Measurements from ENCODE around the gene LCN6. TPM values are rescaled to one million over a fixed set of nuclear protein-coding genes. Genes with fewer than 3 reads are reported as not detected.

Gene LCN6
- total and polyA plus RNA-seq, 2 of the 13 experiments (the other 11 are each of a cell fraction or from before 2014, with no cell fraction given) = not detected

GRCh38 chr9:136796238-136796774 is 48.0 kb upstream of the LCN6 start, which contains the start of gene CCDC183 (continued):
- TF ChIP-seq LRRFIP1 (CRISPR knock-in tag; conservative IDR thresholded peaks at IDR 0.05) = no peak
- peak; percentile 8 for TF ChIP-seq RBM22 (optimal IDR thresholded peaks at IDR 0.05; ENCODE audit: low read length)
- TF ChIP-seq SOX6 (IDR thresholded peaks at IDR 0.05) = no peak
- no peak for TF ChIP-seq SOX6 (CRISPR knock-in tag; IDR thresholded peaks at IDR 0.05)
- TF ChIP-seq MXD4 (CRISPR knock-in tag; IDR thresholded peaks at IDR 0.05) = 0 out of 2 replicates have a peak, but pooled peaks have one; percentile 34
- no peak for TF ChIP-seq HOXA7 (CRISPR knock-in tag; IDR thresholded peaks at IDR 0.05)
- TF ChIP-seq ZNF737 (CRISPR knock-in tag; IDR thresholded peaks at IDR 0.05; ENCODE audit: borderline replicate concordance) = no peak
- no peak for TF ChIP-seq HNRNPL (IDR thresholded peaks at IDR 0.05; ENCODE audit: low read depth, low read length)
- TF ChIP-seq, protein P1, sequence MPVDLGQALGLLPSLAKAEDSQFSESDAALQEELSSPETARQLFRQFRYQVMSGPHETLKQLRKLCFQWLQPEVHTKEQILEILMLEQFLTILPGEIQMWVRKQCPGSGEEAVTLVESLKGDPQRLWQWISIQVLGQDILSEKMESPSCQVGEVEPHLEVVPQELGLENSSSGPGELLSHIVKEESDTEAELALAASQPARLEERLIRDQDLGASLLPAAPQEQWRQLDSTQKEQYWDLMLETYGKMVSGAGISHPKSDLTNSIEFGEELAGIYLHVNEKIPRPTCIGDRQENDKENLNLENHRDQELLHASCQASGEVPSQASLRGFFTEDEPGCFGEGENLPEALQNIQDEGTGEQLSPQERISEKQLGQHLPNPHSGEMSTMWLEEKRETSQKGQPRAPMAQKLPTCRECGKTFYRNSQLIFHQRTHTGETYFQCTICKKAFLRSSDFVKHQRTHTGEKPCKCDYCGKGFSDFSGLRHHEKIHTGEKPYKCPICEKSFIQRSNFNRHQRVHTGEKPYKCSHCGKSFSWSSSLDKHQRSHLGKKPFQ (CRISPR knock-in tag; IDR thresholded peaks at IDR 0.05; ENCODE audit: insufficient replicate concordance) = no peak
- TF ChIP-seq ZFP90 (CRISPR knock-in tag; IDR thresholded peaks at IDR 0.05; ENCODE audit: borderline replicate concordance) = no peak
- no peak for TF ChIP-seq HMGA1 (CRISPR knock-in tag; conservative IDR thresholded peaks at IDR 0.05)
- TF ChIP-seq IKZF1 (IDR thresholded peaks at IDR 0.05) = no peak
- TF ChIP-seq, protein P2, sequence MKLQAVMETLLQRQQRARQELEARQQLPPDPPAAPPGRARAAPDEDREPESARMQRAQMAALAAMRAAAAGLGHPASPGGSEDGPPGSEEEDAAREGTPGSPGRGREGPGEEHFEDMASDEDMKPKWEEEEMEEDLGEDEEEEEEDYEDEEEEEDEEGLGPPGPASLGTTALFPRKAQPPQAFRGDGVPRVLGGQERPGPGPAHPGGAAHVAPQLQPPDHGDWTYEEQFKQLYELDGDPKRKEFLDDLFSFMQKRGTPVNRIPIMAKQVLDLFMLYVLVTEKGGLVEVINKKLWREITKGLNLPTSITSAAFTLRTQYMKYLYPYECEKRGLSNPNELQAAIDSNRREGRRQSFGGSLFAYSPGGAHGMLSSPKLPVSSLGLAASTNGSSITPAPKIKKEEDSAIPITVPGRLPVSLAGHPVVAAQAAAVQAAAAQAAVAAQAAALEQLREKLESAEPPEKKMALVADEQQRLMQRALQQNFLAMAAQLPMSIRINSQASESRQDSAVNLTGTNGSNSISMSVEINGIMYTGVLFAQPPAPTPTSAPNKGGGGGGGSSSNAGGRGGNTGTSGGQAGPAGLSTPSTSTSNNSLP (IDR thresholded peaks at IDR 0.05; ENCODE audit: low read depth, low read length) = no peak
- TF ChIP-seq, protein P3, sequence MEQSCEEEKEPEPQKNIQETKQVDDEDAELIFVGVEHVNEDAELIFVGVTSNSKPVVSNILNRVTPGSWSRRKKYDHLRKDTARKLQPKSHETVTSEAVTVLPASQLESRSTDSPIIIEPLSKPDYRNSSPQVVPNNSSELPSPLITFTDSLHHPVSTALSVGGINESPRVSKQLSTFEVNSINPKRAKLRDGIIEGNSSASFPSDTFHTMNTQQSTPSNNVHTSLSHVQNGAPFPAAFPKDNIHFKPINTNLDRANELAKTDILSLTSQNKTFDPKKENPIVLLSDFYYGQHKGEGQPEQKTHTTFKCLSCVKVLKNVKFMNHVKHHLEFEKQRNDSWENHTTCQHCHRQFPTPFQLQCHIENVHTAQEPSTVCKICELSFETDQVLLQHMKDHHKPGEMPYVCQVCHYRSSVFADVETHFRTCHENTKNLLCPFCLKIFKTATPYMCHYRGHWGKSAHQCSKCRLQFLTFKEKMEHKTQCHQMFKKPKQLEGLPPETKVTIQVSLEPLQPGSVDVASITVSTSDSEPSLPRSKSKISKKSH (CRISPR knock-in tag; IDR thresholded peaks at IDR 0.05; ENCODE audit: borderline replicate concordance) = no peak
- no peak for TF ChIP-seq ZNF644 (CRISPR knock-in tag; IDR thresholded peaks at IDR 0.05; ENCODE audit: low read depth)
- TF ChIP-seq ZNF235 (CRISPR knock-in tag; IDR thresholded peaks at IDR 0.05; ENCODE audit: borderline replicate concordance) = 0 out of 2 replicates have a peak, but pooled peaks have one; percentile 65
- TF ChIP-seq ZNF510 (CRISPR knock-in tag; IDR thresholded peaks at IDR 0.05; ENCODE audit: low read depth) = no peak
- TF ChIP-seq ZGPAT (CRISPR knock-in tag; IDR thresholded peaks at IDR 0.05) = no peak
- TF ChIP-seq, protein P4, sequence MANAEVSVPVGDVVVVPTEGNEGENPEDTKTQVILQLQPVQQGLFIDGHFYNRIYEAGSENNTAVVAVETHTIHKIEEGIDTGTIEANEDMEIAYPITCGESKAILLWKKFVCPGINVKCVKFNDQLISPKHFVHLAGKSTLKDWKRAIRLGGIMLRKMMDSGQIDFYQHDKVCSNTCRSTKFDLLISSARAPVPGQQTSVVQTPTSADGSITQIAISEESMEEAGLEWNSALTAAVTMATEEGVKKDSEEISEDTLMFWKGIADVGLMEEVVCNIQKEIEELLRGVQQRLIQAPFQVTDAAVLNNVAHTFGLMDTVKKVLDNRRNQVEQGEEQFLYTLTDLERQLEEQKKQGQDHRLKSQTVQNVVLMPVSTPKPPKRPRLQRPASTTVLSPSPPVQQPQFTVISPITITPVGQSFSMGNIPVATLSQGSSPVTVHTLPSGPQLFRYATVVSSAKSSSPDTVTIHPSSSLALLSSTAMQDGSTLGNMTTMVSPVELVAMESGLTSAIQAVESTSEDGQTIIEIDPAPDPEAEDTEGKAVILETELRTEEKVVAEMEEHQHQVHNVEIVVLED (CRISPR knock-in tag; IDR thresholded peaks at IDR 0.05; ENCODE audit: borderline replicate concordance) = no peak
